ENCODE results near the gene ITGA2B.
"Not testable (repeated sequence)": the region's sequence is repeated elsewhere in the genome, so short reads cannot be mapped to it uniquely, and the experiment has no call there.

Gene ITGA2B

DNA sequence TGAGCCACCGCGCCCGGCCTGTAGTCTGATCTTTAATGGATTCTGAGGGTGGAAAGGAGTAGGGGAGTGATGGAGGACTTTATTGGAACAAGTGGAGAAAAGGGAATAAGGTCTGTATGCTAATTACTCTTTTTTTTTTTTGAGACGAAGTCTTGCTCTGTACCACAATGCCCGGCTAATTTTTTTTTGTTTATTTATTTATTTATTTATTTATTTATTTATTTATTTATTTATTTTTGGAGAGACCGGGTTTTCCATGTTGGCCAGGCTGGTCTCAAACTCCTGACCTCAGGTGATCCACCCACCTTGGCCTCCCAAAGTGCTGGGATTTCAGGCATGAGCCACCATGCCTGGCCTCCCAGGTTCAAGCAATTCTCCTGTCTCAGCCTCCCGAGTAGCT lies 59.9 kb downstream of the ITGA2B start:
- ATAC-seq = not testable (repeated sequence)

GRCh38 chr17:44327715-44328449 lies 61.6 kb downstream of the ITGA2B start:
- ATAC-seq = no peak

DNA sequence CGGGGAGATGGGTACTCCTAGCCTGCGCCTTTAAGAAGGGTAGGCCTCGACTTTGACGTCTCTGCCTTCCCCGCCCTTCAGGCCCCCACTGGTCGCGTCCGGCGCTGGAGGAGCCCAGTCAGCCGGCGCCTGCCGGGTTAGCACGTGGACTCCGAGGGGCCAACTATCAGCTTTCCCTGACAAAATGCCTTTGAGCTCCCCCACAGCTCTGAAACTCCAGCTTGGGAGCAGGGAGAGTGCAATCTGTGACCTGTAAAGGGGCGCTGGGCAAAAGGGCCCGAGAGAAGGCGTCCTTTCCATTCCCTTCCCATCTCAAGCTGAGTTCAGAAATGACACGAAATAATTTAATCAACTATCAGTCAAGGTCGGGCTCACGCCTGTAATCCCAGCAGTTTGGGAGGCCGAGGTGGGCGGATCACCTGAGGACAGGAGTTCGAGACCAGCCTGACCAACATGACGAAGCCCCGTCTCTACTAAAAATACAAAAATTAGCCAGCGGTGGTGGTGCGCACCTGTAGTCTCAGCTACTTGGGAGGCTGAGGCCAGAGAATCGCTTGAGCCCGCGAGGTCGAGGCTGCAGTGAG lies 62.5 kb downstream of the ITGA2B start:
- ATAC-seq = peak; percentile 82 to 83

DNA sequence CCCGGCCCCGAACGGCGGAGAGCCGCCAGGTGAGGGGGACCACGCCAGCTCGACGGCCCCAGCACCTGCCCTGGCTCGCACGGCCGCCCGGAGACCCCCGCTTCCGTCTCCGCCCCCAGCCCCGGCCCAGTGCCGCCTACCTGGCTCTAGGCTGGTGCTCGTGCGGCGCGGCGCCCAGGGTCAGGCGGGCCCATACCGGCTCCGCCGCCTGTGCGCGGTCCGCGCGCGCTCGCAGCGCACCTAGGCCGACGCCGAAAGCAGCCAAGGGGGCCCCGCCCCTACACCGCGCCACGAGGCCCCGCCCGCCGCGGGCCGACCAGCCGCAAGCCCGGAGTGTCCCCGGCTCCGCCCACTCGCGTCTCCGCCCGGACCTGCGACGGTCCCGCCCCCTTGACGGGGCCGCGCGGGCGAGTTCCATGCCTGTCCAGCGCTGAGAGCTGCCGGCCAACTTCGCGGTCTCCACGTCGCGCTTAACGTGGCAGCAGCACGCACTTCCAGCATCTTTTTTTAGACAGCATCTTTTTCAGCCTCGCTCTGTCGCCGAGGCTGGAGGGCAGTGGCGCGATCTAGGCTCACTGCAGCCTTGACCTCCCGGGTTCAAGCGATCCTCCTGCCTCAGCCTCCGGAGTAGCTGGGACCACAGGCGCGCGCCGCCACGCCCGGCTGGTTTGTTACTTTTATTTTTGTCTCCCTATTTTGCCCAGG lies 64.7 kb downstream of the ITGA2B start, which contains the start of gene SLC25A39:
TSS of gene SLC25A39 (minus strand) at position 253 of the 705 bp plus-strand sequence. CDS start 1,261 bp downstream, outside the sequence.
- ATAC-seq = peak; percentile 71 to 78

GRCh38 chr17:44324092-44324570 lies 65.3 kb downstream of the ITGA2B start:
- ATAC-seq = no peak

GRCh38 chr17:44323359-44324091 lies 65.9 kb downstream of the ITGA2B start:
- no peak for ATAC-seq

DNA sequence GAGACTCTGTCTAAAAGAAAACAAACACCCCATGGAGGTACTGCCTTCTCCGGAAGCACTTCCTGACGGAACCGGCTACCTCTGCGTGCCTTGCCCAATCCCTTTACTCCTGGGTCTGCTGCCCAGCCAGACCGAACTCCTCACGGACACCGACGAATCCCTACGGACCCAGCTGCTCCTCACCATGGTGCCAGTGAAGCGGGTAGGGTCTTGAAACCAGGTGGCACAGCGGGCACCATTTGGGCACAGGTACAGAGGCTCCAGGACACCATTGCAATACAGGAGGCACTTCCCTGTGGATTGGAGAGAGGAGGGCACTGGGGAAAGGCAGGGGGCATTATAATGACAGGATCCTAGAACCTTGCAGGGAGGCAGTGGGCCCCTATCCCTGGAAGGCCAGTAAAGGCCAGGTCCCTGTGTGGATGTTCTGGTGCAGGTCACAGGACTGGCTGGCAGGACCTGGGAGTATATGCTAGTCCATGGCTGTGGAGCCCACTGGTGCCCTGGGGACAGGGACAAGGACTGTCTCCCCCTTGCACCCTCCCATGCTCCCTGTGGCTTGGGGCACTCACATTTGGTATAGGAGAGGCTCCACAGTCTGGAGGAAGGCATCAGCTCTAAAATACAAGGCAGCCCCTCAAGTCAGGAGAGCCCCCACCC lies 67.1 kb downstream of the ITGA2B start:
- ATAC-seq = no peak

All from activated CD4-positive, CD25-positive, alpha-beta regulatory T cell treated with anti-CD3 and anti-CD28 coated beads, Interleukin-2, amount 50 U/mL, for 24 hours (primary cell).